Caco-2 (cell line): ENCODE measurements around the gene PRICKLE3. TPM values are rescaled to one million over a fixed set of nuclear protein-coding genes. Genes with fewer than 3 reads are reported as not detected.

Source experiments
- BruUV-seq: library from RNA; stranded (reverse); fragments of 400-500 nt; replicated peaks from 2 replicates; lab custom pipeline; 2021; lab: Mats Ljungman, UMichigan
- CTCF ChIA-PET: fragments of 300-600 bp; sonication (Branson Sonifier 250); formaldehyde crosslinking; loops from one replicate; lab custom pipeline; 2022; ENCODE audit warnings: antibody characterized with exemption; lab: Charles Lee
- POLR2A ChIA-PET: fragments of 300-600 bp; sonication (Branson Sonifier 250); formaldehyde crosslinking; loops from one replicate; lab custom pipeline; 2022; ENCODE audit warnings: antibody characterized with exemption; lab: Charles Lee
- DNase-seq, 2 experiments: peaks; one replicate each; pipeline versions ENCODE4 v3.0.0 to v3.0.0-alpha.2; 2020 to 2022
- H3K27me3 ChIP-seq: replicated peaks from 2 replicates; pipeline ENCODE4 v1.6.0; 2011; ENCODE audit warnings: low read length; ENCODE audit not compliant: control insufficient read depth, insufficient read depth
- H3K36me3 ChIP-seq: 2 replicates; pipeline ENCODE4 v1.5.1; 2011; ENCODE audit warnings: low read length; ENCODE audit not compliant: control insufficient read depth, insufficient read depth
- H3K4me1 ChIP-seq: fragments of 250-450 bp; sonication (Bioruptor Pico); 2 replicates; pipeline ENCODE4 v1.5.1; 2020; ENCODE audit warnings: mild to moderate bottlenecking
- H3K4me3 ChIP-seq: 2 replicates; pipeline ENCODE4 v1.5.1; 2011; ENCODE audit warnings: low read depth, mild to moderate bottlenecking, control low read depth, low read length
- H3K9me3 ChIP-seq: fragments of 250-450 bp; sonication (Bioruptor Pico); 2 replicates; pipeline ENCODE4 v1.5.1; 2020; ENCODE audit warnings: mild to moderate bottlenecking, moderate library complexity
- H3K27ac Mint-ChIP-seq: one replicate; pipeline ENCODE4 v1.8.0; 2022; ENCODE audit warnings: mixed read lengths; ENCODE audit not compliant: unreplicated experiment
- H3K27me3 Mint-ChIP-seq: one replicate; pipeline ENCODE4 v1.8.0; 2022; ENCODE audit warnings: mixed read lengths; ENCODE audit not compliant: insufficient read depth, unreplicated experiment
- H3K36me3 Mint-ChIP-seq: one replicate; pipeline ENCODE4 v1.8.0; 2022; ENCODE audit warnings: mild to moderate bottlenecking, mixed read lengths; ENCODE audit not compliant: insufficient read depth, unreplicated experiment
- H3K4me1 Mint-ChIP-seq: one replicate; pipeline ENCODE4 v1.8.0; 2022; ENCODE audit warnings: low read depth, mixed read lengths; ENCODE audit not compliant: unreplicated experiment
- H3K4me3 Mint-ChIP-seq: one replicate; pipeline ENCODE4 v1.8.0; 2022; ENCODE audit warnings: mild to moderate bottlenecking, moderate library complexity, mixed read lengths; ENCODE audit not compliant: unreplicated experiment
- H3K9me3 Mint-ChIP-seq: one replicate; pipeline ENCODE4 v1.8.0; 2022; ENCODE audit warnings: mixed read lengths; ENCODE audit not compliant: unreplicated experiment
- CTCF ChIP-seq, 2 experiments: fragments of 200-600 bp in 1 of 2; IDR thresholded peaks; 1 replicate in 1 of 2; 2 replicates in 1 of 2; pipeline versions ENCODE4 v1.5.1 to v1.8.0; 2011 to 2022; ENCODE audit warnings: antibody characterized with exemption in 1 of 2, control low read depth in 1 of 2, inconsistent platforms in 1 of 2, low read depth in 1 of 2, low read length in 1 of 2, mild to moderate bottlenecking in 1 of 2, moderate library complexity in 1 of 2; ENCODE audit not compliant: insufficient read depth in 1 of 2, severe bottlenecking in 1 of 2, unreplicated experiment in 1 of 2
- intact Hi-C: fragments of 100-400 bp; cut with micrococcal nuclease; formaldehyde crosslinking; loops from one replicate; pipeline ENCODE4 v1.10.0; 2022; ENCODE audit not compliant: unreplicated experiment
- total RNA-seq: library from RNA; stranded (reverse); gene quantifications from 2 replicates; pipeline ENCODE4 v1.2.3, GENCODE V29; 2022

PRICKLE3 gene
- total RNA-seq, 1 experiment from 2014 or later: 8.4 TPM

GRCh38 chrX:49206543-49206942 is 20.4 kb upstream of the PRICKLE3 start:
- BruUV-seq: no TSS peak
- H3K27me3 ChIP-seq: no peaks in the 10 kb centered on the region
- no peaks in the 10 kb centered on the region for H3K9me3 ChIP-seq
- H3K27me3 Mint-ChIP-seq: no peaks in the 10 kb centered on the region
- no peaks in the 10 kb centered on the region for H3K4me1 Mint-ChIP-seq
- no peak for DNase-seq
- H3K4me3 Mint-ChIP-seq: no peak overlapping the region
- H3K36me3 ChIP-seq: no peaks in the 10 kb centered on the region
- ChIA-PET CTCF (no interaction called here), POLR2A (interaction anchor here (0.6 kb wide), 1 partner anchor 379 kb away, joined by 5 read pairs; no protein-coding TSS in a partner anchor)
- TF ChIP-seq CTCF (IDR thresholded peaks at IDR 0.05; ENCODE audit: insufficient read depth in 1 of 2, low read depth in 1 of 2, low read length in 1 of 2, severe bottlenecking in 1 of 2, unreplicated experiment in 1 of 2): no peak
- H3K9me3 Mint-ChIP-seq: no peaks in the 10 kb centered on the region
- no peak overlapping the region for H3K27ac Mint-ChIP-seq
- no peak overlapping the region for H3K4me3 ChIP-seq
- H3K4me1 ChIP-seq: peaks cover 4% of the 10 kb centered on the region; the same call in 1 of the 2 replicates
- intact Hi-C loops: no loop called here
- H3K36me3 Mint-ChIP-seq: peaks cover 7% of the 10 kb centered on the region

- peaks cover 7% of the 10 kb centered on the region for H3K36me3 Mint-ChIP-seq
Measured at GRCh38 chrX:49205443-49205842, 19.3 kb upstream of the PRICKLE3 start.

GRCh38 chrX:49204709-49205108 is 18.5 kb upstream of the PRICKLE3 start:
- intact Hi-C loops: no loop called here
- Mint-ChIP-seq H3K36me3 (peaks cover 7% of the 10 kb centered on the region), H3K4me3 (no peak overlapping the region), H3K27ac (no peak overlapping the region), H3K9me3 (no peaks in the 10 kb centered on the region), H3K27me3 (no peaks in the 10 kb centered on the region), H3K4me1 (no peaks in the 10 kb centered on the region)
- Histone ChIP-seq H3K4me1 (peaks cover 13% of the 10 kb centered on the region; the same call in 1 of the 2 replicates), H3K27me3 (no peaks in the 10 kb centered on the region), H3K36me3 (no peaks in the 10 kb centered on the region), H3K9me3 (no peaks in the 10 kb centered on the region), H3K4me3 (no peak overlapping the region)
- CTCF ChIA-PET: no interaction called here
- no peak for TF ChIP-seq CTCF (IDR thresholded peaks at IDR 0.05; ENCODE audit: insufficient read depth in 1 of 2, low read depth in 1 of 2, low read length in 1 of 2, severe bottlenecking in 1 of 2, unreplicated experiment in 1 of 2)
- POLR2A ChIA-PET: no interaction called here
- BruUV-seq: no TSS peak
- DNase-seq: no peak

More at GRCh38 chrX:49205443-49205842, 19.3 kb upstream of the PRICKLE3 start:
- no peak for DNase-seq
- no TSS peak for BruUV-seq
- Histone ChIP-seq H3K4me1 (peaks cover 11% of the 10 kb centered on the region; the same call in 1 of the 2 replicates), H3K4me3 (no peak overlapping the region), H3K9me3 (no peaks in the 10 kb centered on the region), H3K27me3 (no peaks in the 10 kb centered on the region), H3K36me3 (no peaks in the 10 kb centered on the region)
- no peaks in the 10 kb centered on the region for H3K9me3 Mint-ChIP-seq
- no peaks in the 10 kb centered on the region for H3K27me3 Mint-ChIP-seq
- ChIA-PET CTCF (no interaction called here), POLR2A (no interaction called here)
- no peak overlapping the region for H3K27ac Mint-ChIP-seq
- intact Hi-C loops: no loop called here
- H3K4me1 Mint-ChIP-seq: no peaks in the 10 kb centered on the region
- TF ChIP-seq CTCF (IDR thresholded peaks at IDR 0.05; ENCODE audit: insufficient read depth in 1 of 2, low read depth in 1 of 2, low read length in 1 of 2, severe bottlenecking in 1 of 2, unreplicated experiment in 1 of 2): no peak
- no peak overlapping the region for H3K4me3 Mint-ChIP-seq
